Duodenal mucosa (tissue), 2 donors: ENCODE data around the gene ZMYND11.

ENCODE experiments used
- H3K27ac ChIP-seq: one replicate; pipeline ENCODE4 v1.7.0; 2013; ENCODE audit warnings: low read depth, low read length
- H3K27me3 ChIP-seq, 2 donors: one replicate each; pipeline ENCODE4 v1.7.0; 2013; ENCODE audit warnings: low read length in 2 of 2, control low read depth in 1 of 2; ENCODE audit not compliant: insufficient read depth in 2 of 2, control insufficient read depth in 1 of 2
- H3K36me3 ChIP-seq, 2 donors: one replicate each; pipeline ENCODE4 v1.7.0; 2013; ENCODE audit warnings: low read length in 2 of 2, control low read depth in 1 of 2; ENCODE audit not compliant: insufficient read depth in 2 of 2, control insufficient read depth in 1 of 2
- H3K4me1 ChIP-seq, 2 donors: one replicate each; pipeline ENCODE4 v1.7.0; 2013; ENCODE audit warnings: low read length in 2 of 2, control low read depth in 1 of 2; ENCODE audit not compliant: insufficient read depth in 2 of 2, control insufficient read depth in 1 of 2
- H3K4me3 ChIP-seq, 2 donors: one replicate each; pipeline ENCODE4 v1.7.0; 2013; ENCODE audit warnings: low read length in 2 of 2, low read depth in 1 of 2
- H3K9ac ChIP-seq, 2 donors: one replicate each; pipeline ENCODE4 v1.7.0; 2013; ENCODE audit warnings: low read length in 2 of 2, low read depth in 1 of 2
- H3K9me3 ChIP-seq, 2 donors: one replicate each; pipeline ENCODE4 v1.7.0; 2013; ENCODE audit warnings: low read length in 2 of 2, control low read depth in 1 of 2; ENCODE audit not compliant: control insufficient read depth in 1 of 2

Gene ZMYND11

GRCh38 chr10:301536-301935, 166.3 kb downstream of the ZMYND11 start:
- Histone ChIP-seq H3K9ac (no peak overlapping the region), H3K4me1 (peaks cover 0 to 4% of the 10 kb centered on the region in 2 donors), H3K27ac (no peak overlapping the region)

More at GRCh38 chr10:301536-301935, 166.3 kb downstream of the ZMYND11 start:
- H3K27me3 ChIP-seq = no peaks in the 10 kb centered on the region
- H3K4me3 ChIP-seq = no peak overlapping the region
- H3K9me3 ChIP-seq = no peaks in the 10 kb centered on the region
- peaks cover 3 to 27% of the 10 kb centered on the region in 2 donors for H3K36me3 ChIP-seq
